Right lobe of liver (tissue), 4 donors: ENCODE measurements around the gene SUN1.

Experiments used
- POLR2A ChIP-seq: fragments of 450-650 bp; IDR thresholded peaks from one replicate; pipeline ENCODE4 v1.6.1; 2017; ENCODE audit warnings: antibody characterized with exemption, mild to moderate bottlenecking
- TF ChIP-seq, protein P1 (sequence below), 4 donors: fragments of 200-600 bp in 3 of 4; fragments of 450-650 bp in 1 of 4; IDR thresholded peaks; one replicate each; pipeline versions ENCODE4 v1.5.1 to v1.8.0; 2016 to 2022; ENCODE audit warnings: antibody characterized with exemption in 4 of 4, mild to moderate bottlenecking in 2 of 4
- donor health status: DM: no; HTN: no; CAD: no.
- donor health status: DM: no; HTN: no; CAD: no.
- donor health status: DM: no; HTN: yes; CAD: no.

DNA sequence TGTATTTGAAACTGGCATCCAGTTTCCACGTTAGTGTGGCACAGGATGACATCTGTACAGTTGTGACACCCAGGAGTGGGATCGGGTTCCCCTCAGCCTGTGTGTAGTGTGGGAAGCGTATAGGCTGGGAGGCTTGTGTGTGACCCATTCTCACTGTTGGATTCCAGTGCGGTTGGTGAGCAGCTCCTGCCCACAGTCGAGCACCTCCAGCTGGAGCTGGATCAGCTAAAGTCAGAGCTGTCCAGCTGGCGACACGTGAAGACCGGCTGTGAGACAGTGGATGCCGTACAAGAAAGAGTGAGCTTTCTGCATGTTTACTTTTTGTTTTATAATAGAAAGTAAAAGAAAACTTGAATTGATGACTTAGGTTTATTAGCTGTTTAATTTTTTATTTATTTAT lies 25.4 kb downstream of the SUN1 start:
- no peak for TF ChIP-seq POLR2A
- TF ChIP-seq, protein P1, sequence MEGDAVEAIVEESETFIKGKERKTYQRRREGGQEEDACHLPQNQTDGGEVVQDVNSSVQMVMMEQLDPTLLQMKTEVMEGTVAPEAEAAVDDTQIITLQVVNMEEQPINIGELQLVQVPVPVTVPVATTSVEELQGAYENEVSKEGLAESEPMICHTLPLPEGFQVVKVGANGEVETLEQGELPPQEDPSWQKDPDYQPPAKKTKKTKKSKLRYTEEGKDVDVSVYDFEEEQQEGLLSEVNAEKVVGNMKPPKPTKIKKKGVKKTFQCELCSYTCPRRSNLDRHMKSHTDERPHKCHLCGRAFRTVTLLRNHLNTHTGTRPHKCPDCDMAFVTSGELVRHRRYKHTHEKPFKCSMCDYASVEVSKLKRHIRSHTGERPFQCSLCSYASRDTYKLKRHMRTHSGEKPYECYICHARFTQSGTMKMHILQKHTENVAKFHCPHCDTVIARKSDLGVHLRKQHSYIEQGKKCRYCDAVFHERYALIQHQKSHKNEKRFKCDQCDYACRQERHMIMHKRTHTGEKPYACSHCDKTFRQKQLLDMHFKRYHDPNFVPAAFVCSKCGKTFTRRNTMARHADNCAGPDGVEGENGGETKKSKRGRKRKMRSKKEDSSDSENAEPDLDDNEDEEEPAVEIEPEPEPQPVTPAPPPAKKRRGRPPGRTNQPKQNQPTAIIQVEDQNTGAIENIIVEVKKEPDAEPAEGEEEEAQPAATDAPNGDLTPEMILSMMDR (IDR thresholded peaks at IDR 0.05) = no peak
